ENCODE measurements around the gene DAW1. TPM values are rescaled to one million over a fixed set of nuclear protein-coding genes. Genes with fewer than 3 reads are reported as not detected.
A peak's percentile ranks its signal among the peaks of the same experiment; 100 is the strongest.

DAW1 gene, protein sequence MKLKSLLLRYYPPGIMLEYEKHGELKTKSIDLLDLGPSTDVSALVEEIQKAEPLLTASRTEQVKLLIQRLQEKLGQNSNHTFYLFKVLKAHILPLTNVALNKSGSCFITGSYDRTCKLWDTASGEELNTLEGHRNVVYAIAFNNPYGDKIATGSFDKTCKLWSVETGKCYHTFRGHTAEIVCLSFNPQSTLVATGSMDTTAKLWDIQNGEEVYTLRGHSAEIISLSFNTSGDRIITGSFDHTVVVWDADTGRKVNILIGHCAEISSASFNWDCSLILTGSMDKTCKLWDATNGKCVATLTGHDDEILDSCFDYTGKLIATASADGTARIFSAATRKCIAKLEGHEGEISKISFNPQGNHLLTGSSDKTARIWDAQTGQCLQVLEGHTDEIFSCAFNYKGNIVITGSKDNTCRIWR
- 0.42 TPM in 1 of 2 replicates, not detected in the other for total RNA-seq
- long read RNA-seq: 0 reads

DNA sequence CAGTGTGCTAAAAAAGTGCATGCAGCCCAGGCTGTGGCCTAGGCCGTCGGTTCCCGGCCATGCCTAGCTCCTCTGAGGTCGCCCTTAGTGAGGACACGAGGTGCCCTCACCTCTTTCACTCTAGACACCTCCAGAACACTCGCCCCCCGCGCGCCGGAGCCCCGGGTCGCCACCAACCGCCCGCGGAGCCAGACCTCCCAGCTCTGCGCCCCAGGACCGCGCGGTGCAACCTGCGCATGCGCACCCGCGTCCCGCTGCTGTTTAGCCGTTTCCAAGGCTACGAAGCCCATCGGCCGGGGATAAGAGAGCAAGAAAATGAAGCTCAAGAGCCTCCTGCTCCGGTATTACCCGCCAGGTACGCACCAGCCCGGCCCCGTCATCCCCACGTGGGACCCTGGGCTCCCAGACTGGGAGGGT lies at the start of gene DAW1:
DAW1 (plus strand) TSS at position 257 of the 417 bp plus-strand sequence; CDS start at position 316, 59 bp downstream.
- H3K36me3 Mint-ChIP-seq (ENCODE audit: insufficient read depth): no peaks in the 10 kb centered on the region
- no peaks in the 10 kb centered on the region for H3K4me1 Mint-ChIP-seq (ENCODE audit: low read depth)
- DNase-seq (ENCODE audit: low spot score, unreplicated experiment): peak; percentile 65
- peak within 1 kb of the TSS; percentile 59 for H3K4me3 Mint-ChIP-seq (ENCODE audit: low read depth)
- H3K27me3 Mint-ChIP-seq: peaks cover 32% of the 10 kb centered on the region
- TF ChIP-seq, protein P1, sequence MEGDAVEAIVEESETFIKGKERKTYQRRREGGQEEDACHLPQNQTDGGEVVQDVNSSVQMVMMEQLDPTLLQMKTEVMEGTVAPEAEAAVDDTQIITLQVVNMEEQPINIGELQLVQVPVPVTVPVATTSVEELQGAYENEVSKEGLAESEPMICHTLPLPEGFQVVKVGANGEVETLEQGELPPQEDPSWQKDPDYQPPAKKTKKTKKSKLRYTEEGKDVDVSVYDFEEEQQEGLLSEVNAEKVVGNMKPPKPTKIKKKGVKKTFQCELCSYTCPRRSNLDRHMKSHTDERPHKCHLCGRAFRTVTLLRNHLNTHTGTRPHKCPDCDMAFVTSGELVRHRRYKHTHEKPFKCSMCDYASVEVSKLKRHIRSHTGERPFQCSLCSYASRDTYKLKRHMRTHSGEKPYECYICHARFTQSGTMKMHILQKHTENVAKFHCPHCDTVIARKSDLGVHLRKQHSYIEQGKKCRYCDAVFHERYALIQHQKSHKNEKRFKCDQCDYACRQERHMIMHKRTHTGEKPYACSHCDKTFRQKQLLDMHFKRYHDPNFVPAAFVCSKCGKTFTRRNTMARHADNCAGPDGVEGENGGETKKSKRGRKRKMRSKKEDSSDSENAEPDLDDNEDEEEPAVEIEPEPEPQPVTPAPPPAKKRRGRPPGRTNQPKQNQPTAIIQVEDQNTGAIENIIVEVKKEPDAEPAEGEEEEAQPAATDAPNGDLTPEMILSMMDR (IDR thresholded peaks at IDR 0.05; ENCODE audit: unreplicated experiment): no peak
- H3K27ac Mint-ChIP-seq: no peak within 1 kb of the TSS
- no peaks in the 10 kb centered on the region for H3K9me3 Mint-ChIP-seq (ENCODE audit: low read depth)

DNA sequence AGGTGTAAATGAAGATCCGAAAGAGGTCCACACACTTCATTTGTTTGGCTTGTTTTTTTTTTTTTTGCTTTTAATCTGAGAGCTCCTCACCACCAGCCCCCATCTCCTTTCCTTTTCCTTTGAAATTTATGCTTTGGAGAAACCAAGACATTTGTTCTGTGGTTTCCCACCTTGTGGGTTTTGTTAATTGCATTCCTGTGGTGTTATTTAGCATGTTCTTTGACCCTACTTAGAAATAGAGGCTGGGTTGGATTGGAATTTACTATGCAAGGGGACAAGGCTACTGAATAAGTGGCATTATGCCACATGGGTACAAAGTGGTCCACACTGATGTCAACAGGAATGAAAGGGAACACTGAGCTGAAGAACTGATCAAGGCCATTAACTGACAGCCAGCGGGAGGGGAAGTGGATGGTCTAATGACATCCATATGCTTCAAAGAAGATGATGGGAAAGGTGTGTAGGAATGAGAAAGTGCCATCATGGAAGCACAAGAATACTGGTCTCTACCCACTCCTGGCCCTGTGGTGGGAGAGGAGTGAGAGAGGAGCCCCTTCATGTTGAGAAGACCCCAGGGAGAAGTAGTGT lies 48.9 kb upstream of the DAW1 start:
- DNase-seq (ENCODE audit: low spot score, unreplicated experiment): no peak
- TF ChIP-seq, protein P1 (IDR thresholded peaks at IDR 0.05; ENCODE audit: unreplicated experiment): no peak
- no peaks in the 10 kb centered on the region for H3K36me3 Mint-ChIP-seq (ENCODE audit: insufficient read depth)
- peaks cover 3% of the 10 kb centered on the region for H3K9me3 Mint-ChIP-seq (ENCODE audit: low read depth)
- H3K27ac Mint-ChIP-seq: no peak overlapping the region
- peaks cover 4% of the 10 kb centered on the region for H3K27me3 Mint-ChIP-seq
- H3K4me3 Mint-ChIP-seq (ENCODE audit: low read depth): no peak overlapping the region
- no peaks in the 10 kb centered on the region for H3K4me1 Mint-ChIP-seq (ENCODE audit: low read depth)

DNA sequence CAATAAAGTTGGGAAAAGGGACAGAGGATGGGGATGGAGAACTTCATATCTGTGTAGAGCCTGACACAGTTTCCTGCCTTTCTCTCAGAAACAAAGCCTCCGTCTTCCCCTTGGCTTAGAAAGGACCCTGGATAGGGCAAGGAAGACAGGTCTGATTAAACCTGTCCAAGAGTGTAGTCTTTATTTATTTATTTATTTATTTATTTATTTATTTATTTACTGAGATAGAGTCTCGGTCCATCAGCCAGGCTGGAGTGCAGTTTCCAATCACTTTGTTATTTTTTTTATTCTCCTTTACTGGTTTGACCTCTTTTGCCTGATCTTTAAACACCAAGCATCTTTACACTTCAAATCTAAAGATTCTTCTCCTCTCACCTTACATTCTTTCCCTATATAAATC lies 47.5 kb upstream of the DAW1 start:
- Mint-ChIP-seq H3K36me3 (ENCODE audit: insufficient read depth) (no peaks in the 10 kb centered on the region), H3K27me3 (peaks cover 4% of the 10 kb centered on the region), H3K9me3 (ENCODE audit: low read depth) (peaks cover 3% of the 10 kb centered on the region), H3K4me1 (ENCODE audit: low read depth) (no peaks in the 10 kb centered on the region), H3K4me3 (ENCODE audit: low read depth) (no peak overlapping the region), H3K27ac (no peak overlapping the region)
- DNase-seq (ENCODE audit: low spot score, unreplicated experiment): no peak
- TF ChIP-seq, protein P1 (IDR thresholded peaks at IDR 0.05; ENCODE audit: unreplicated experiment): no peak

DNA sequence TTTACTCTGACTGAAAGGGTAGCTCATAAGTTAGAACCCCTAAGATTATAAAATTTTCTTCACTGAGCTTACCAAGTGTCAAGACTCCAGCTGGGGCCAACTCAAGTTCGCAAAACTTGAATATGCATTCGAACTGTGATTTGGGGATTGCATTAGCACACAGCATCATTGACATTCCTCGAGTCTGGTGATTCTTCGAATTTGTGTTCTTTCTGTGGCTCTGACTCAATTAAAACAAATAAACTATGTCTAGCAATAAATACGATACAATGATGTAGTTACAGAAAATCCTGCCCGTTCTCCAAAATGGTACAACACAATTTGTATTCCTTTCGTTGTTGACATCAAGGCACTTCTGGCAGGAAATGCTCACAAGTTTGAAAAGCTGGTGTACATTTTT lies 46.7 kb upstream of the DAW1 start:
- peaks cover 4% of the 10 kb centered on the region for H3K27me3 Mint-ChIP-seq

DNA sequence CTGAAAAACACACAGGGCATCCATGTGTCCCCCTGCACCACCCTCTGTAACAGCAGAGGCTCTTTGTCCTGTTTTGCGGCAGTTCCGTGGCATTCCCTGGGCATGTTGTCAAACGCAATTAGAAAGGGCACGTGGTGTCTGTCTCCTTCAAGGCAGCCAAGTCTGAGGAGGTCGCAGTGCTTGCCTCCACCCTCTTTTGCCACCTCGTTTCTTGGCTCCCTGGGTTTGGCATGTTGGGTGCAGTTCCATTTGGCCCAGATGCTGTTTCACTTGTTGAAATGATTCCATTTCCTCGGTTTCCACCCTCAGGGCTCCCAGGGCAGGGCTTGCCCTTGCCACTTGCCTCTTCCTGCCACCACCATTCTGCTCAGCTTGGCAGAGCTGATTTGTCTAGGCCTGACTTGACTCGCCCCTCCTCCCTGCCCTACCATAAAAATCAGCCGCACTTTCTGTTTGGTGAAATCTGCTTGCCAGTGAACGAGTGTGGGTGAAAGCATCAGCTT lies 45.4 kb upstream of the DAW1 start:
- no peak overlapping the region for H3K27ac Mint-ChIP-seq
- TF ChIP-seq, protein P1 (IDR thresholded peaks at IDR 0.05; ENCODE audit: unreplicated experiment): no peak
- no peaks in the 10 kb centered on the region for H3K36me3 Mint-ChIP-seq (ENCODE audit: insufficient read depth)
- DNase-seq (ENCODE audit: low spot score, unreplicated experiment): no peak
- H3K4me3 Mint-ChIP-seq (ENCODE audit: low read depth): no peak overlapping the region
- H3K4me1 Mint-ChIP-seq (ENCODE audit: low read depth): no peaks in the 10 kb centered on the region
- peaks cover 4% of the 10 kb centered on the region for H3K27me3 Mint-ChIP-seq
- H3K9me3 Mint-ChIP-seq (ENCODE audit: low read depth): peaks cover 3% of the 10 kb centered on the region

More for the DNA sequence above, 46.7 kb upstream of the DAW1 start:
- no peaks in the 10 kb centered on the region for H3K4me1 Mint-ChIP-seq (ENCODE audit: low read depth)
- DNase-seq (ENCODE audit: low spot score, unreplicated experiment): no peak
- H3K4me3 Mint-ChIP-seq (ENCODE audit: low read depth): no peak overlapping the region
- H3K36me3 Mint-ChIP-seq (ENCODE audit: insufficient read depth): no peaks in the 10 kb centered on the region
- no peak overlapping the region for H3K27ac Mint-ChIP-seq
- peaks cover 3% of the 10 kb centered on the region for H3K9me3 Mint-ChIP-seq (ENCODE audit: low read depth)
- TF ChIP-seq, protein P1 (IDR thresholded peaks at IDR 0.05; ENCODE audit: unreplicated experiment): no peak

Measured in progenitor cell of endocrine pancreas (in vitro differentiated cells).